ENCODE results near the gene RALGAPB. TPM values are rescaled to one million over a fixed set of nuclear protein-coding genes. Genes with fewer than 3 reads are reported as not detected.

RALGAPB gene
- total RNA-seq, 4 donors from 2014 or later: 22.7 to 67.0 (median 56.7) TPM

- Histone ChIP-seq H3K27ac (no peak overlapping the region), H3K36me3 (peaks cover 0 to 58% (median 15%) of the 10 kb centered on the region in 4 donors), H3K4me1 (no peaks in the 10 kb centered on the region), H3K4me3 (no peak overlapping the region), H3K27me3 (no peaks in the 10 kb centered on the region), H3K9me3 (no peaks in the 10 kb centered on the region)
- no peak for TF ChIP-seq POLR2A (IDR thresholded peaks at IDR 0.05)
- TF ChIP-seq EP300 (IDR thresholded peaks at IDR 0.05; ENCODE audit: low read depth): no peak
- WGBS, 2 donors (ENCODE audit: low coverage in 1 of 2): 97 to 100% methylated on average over 1 of the region's 1 CpG
- intact Hi-C loops (cut with DNase I; ENCODE audit: low total_unique reads) (no loop called here), in situ Hi-C loops (cut with MboI; ENCODE audit: low pct_ligation_motif_present in 1 of 4, low pct_unique_long_range_greater_than_20kb in 1 of 4, low sequenced_read_pairs in 3 of 4) (no loop called here)
- DNase-seq: no peak
These were observed 26.3 kb downstream of the RALGAPB start for GRCh38 chr20:38498909-38499308.

GRCh38 chr20:38499366-38499765, 26.7 kb downstream of the RALGAPB start:
- intact Hi-C loops (cut with DNase I; ENCODE audit: low total_unique reads): no loop called here
- in situ Hi-C loops (cut with MboI; ENCODE audit: low pct_ligation_motif_present in 1 of 4, low pct_unique_long_range_greater_than_20kb in 1 of 4, low sequenced_read_pairs in 3 of 4): no loop called here
- no peak for TF ChIP-seq CTCF (IDR thresholded peaks at IDR 0.05)
- no peak for TF ChIP-seq POLR2AphosphoS5 (IDR thresholded peaks at IDR 0.05)
- TF ChIP-seq EP300 (IDR thresholded peaks at IDR 0.05; ENCODE audit: low read depth): no peak
- no peak for TF ChIP-seq POLR2A (IDR thresholded peaks at IDR 0.05)
- DNase-seq: no peak
- Histone ChIP-seq H3K4me1 (no peaks in the 10 kb centered on the region), H3K36me3 (peaks cover 0 to 55% (median 15%) of the 10 kb centered on the region in 4 donors), H3K27ac (no peak overlapping the region), H3K4me3 (no peak overlapping the region), H3K9me3 (no peaks in the 10 kb centered on the region), H3K27me3 (no peaks in the 10 kb centered on the region)
- 40 to 54% methylated on average over 1 of the region's 1 CpG for WGBS, 2 donors (ENCODE audit: low coverage in 1 of 2)

GRCh38 chr20:38501858-38502436, 29.3 kb downstream of the RALGAPB start:
- Histone ChIP-seq H3K4me3 (no peak overlapping the region), H3K27me3 (no peaks in the 10 kb centered on the region), H3K36me3 (peaks cover 0 to 37% (median 9%) of the 10 kb centered on the region in 4 donors), H3K27ac (no peak overlapping the region), H3K4me1 (no peaks in the 10 kb centered on the region), H3K9me3 (no peaks in the 10 kb centered on the region)
- in situ Hi-C loops (cut with MboI; ENCODE audit: low pct_ligation_motif_present in 1 of 4, low pct_unique_long_range_greater_than_20kb in 1 of 4, low sequenced_read_pairs in 3 of 4) (no loop called here), intact Hi-C loops (cut with DNase I; ENCODE audit: low total_unique reads) (no loop called here)
- 80 to 96% methylated on average over 2 of the region's 2 CpGs for WGBS, 2 donors (ENCODE audit: low coverage in 1 of 2)
- DNase-seq: no peak
- TF ChIP-seq CTCF (IDR thresholded peaks at IDR 0.05) (no peak), EP300 (IDR thresholded peaks at IDR 0.05; ENCODE audit: low read depth) (no peak), POLR2A (IDR thresholded peaks at IDR 0.05) (no peak), POLR2AphosphoS5 (IDR thresholded peaks at IDR 0.05) (no peak)

GRCh38 chr20:38504368-38505090, 31.9 kb downstream of the RALGAPB start:
- in situ Hi-C loops (cut with MboI; ENCODE audit: low pct_ligation_motif_present in 1 of 4, low pct_unique_long_range_greater_than_20kb in 1 of 4, low sequenced_read_pairs in 3 of 4): no loop called here
- no peak for DNase-seq
- H3K27ac ChIP-seq: no peak overlapping the region
- H3K4me1 ChIP-seq: no peaks in the 10 kb centered on the region
- 86 to 100% methylated on average over 3 of the region's 3 CpGs for WGBS, 2 donors (ENCODE audit: low coverage in 1 of 2)
- no peaks in the 10 kb centered on the region for H3K27me3 ChIP-seq
- TF ChIP-seq EP300 (IDR thresholded peaks at IDR 0.05; ENCODE audit: low read depth) (no peak), CTCF (IDR thresholded peaks at IDR 0.05) (no peak), POLR2A (IDR thresholded peaks at IDR 0.05) (no peak), POLR2AphosphoS5 (IDR thresholded peaks at IDR 0.05) (no peak)
- H3K9me3 ChIP-seq: no peaks in the 10 kb centered on the region
- H3K4me3 ChIP-seq: no peak overlapping the region
- intact Hi-C loops (cut with DNase I; ENCODE audit: low total_unique reads): no loop called here
- H3K36me3 ChIP-seq: peaks cover 0 to 24% (median 11%) of the 10 kb centered on the region in 4 donors
